ENCODE measurements around the gene NDUFA6.
"Not testable (repeated sequence)": the region's sequence is repeated elsewhere in the genome, so short reads cannot be mapped to it uniquely, and the experiment has no call there.

The NDUFA6 gene

DNA sequence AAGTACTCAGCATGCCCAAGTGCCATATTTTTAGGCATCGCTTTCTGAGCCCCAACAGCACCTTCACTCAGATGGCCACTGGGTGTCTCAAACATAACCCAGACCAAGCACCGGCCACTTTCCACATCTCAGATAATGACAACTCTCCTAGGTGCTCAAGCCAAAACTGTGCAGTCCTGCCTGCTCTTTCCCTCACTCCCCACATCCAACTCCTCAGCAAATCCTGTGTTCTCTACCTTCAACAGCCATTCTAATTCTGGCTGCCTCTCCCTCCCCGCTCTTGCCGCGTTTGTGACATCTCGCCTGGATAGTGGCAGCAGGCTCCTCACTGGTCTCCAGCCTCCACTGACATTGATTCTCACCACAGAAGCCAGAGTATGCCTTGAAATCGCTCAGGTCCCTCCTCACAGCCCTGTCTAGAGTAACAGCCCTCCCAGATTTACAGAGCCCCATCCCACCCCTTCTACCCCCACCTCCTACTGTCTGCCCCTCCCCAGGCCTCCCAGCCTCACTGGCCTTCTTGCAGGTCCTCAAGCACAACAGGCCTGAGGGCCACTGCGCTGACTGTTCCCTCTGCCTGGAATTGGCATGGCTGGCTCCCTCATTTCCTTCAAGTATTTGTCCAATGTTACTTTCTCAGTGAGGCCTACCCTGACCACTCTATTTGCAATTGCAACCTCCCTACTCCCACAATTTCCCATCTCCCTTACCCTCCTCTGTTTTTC is 17.8 kb downstream of the NDUFA6 start:
- no peak for DNase-seq

DNA sequence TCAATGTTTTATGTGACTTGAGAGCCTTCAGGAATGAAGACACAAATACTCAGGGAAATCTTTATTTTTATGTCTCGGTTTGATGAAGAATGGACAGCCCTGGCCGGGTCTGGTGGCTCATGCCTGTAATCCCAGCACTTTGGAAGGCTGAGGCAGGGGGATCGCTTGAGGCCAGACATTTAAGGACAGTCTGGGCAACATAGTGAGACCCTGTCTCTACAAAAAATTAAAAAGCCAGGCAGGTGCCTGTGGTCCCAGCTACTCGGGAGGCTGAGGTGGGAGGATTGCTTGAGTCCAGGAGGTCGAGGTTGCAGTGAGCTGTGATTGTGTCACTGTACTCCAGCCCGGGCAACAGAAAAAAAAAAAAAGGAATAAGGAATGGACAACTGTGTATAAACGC is 19.1 kb downstream of the NDUFA6 start:
- not testable (repeated sequence) for DNase-seq

DNA sequence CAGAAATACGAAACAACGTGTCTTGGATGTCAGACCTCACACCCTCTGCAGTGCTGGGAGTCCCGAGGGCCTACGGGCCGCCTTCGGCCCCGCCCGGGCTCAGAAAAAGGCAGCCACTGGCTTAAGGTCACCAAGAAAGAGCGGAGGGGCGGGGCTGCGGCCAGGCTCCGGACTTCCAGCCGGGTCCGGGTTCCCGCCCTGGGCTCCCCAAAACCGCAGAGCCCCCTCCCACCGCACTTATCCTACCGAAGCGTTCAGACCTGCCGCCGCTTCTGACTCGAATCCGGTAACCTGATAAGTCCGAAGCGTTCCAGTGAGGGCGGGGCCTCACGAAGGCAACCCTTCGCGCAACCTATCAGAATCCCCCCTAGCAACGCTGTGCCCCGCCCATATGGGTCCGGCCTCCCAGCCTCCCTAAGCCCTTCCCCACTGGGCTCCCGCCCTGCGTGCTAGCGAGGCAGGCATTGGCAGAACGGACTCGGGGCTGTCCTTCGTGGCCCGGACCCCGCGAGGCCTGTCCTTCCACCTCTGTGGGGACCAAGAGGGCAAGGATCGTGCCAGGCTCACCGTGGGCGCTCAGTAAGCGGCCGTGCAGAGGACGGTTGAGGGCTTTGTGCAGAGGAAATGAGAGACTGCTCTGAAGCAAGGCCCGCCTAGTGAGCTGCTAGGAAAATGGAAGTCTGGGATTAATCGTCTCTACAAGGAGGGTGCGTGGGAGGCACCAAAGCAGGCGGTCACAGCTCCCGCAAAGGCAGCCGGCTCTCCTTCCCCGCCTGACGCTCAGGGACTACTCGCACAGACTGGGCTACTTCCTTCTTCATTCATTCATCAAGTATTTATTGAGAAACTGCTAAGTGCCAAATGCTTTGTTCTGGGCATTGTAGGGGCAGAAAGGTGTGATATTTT is 19.8 kb downstream of the NDUFA6 start, which contains the start of gene NAGA:
NAGA (minus strand) TSS at position 296 of the 906 bp plus-strand sequence. CDS start 515 bp downstream, outside the sequence.
- peak; percentile 39 to 96 (median 87) for DNase-seq

DNA sequence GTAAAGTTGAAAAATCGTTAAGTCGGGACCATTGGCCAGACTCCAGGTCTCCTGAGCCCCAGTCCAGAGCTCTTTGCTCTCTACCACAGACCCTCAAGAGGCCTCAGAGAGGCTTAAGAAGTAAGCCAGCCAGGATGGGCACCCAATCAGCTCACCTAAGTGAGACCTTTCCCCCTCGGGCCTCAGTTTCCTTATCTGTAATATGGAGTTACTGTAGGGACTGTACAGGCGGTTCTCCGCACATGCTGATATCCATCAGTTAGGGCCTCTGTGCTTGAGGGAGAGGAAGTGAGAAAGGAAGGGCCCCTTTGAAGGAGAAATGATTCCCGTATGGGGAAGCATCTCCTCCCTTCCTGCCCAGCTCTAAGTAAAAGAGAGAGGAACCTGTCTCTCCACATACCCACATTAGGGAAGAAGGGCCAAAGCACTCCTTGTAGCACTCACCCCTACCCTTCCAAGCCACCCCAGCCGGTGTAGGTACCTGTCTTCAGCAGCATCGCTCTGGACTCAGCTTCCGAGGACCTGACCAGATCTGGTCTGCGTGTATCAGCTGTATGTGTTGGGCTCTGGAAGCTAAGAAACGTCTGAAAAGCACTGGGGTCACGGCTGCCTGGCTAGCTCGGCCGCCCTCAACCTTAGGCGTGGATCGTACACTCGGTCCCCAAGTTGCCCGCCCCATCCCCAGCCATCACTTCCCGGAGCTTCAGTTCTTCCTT is 20.6 kb downstream of the NDUFA6 start:
- peak in 2 of 51 donors; percentile 45 to 52 for DNase-seq

DNA sequence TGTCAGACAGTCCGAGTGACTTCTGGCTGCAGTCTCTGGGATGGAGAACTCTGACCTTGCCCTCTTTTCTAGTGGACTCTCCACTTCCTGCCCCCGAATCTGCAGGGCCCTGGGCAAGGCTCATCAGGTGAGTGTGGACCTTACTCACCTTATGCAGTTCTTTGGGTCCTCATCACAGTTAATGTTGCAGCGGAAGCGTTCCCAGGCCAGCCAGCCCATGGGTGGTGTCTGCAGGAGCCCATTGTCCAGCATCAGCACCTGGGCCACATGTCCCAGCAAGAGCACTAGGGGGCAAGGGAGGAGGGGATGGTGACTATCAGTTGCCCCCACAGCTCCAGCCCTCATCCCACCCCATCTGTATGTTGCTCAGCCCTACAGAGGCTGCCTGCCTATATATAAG is 22.3 kb downstream of the NDUFA6 start:
- DNase-seq: no peak

DNA sequence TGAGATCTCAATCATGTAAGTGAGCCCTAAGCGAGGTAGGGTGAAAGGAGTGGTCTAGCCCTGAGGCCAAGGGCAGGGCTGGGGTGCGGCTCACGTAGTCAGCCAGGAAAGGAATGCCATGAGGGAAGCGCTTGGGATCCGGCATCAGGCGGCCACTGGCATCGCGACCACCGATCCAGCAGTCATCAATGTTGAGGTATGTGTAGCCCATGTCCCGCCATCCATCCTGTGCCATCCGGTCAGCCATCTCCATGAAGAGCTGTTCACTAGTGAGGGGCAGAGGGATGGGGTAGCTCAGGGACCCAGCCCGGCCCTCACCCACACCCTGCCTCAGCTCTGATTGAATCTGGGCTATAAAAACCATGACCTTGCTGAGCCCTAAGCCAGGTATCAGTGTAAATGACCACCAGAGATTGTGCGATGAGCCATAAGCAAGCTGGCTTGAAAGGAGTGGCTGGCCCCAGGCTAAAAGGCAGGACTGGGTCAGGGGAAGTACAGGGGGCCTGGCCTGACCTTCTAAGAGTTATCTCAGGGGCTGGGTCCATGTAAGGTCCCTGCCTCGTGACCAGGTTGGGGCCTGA is 22.8 kb downstream of the NDUFA6 start:
- DNase-seq: no peak

DNA sequence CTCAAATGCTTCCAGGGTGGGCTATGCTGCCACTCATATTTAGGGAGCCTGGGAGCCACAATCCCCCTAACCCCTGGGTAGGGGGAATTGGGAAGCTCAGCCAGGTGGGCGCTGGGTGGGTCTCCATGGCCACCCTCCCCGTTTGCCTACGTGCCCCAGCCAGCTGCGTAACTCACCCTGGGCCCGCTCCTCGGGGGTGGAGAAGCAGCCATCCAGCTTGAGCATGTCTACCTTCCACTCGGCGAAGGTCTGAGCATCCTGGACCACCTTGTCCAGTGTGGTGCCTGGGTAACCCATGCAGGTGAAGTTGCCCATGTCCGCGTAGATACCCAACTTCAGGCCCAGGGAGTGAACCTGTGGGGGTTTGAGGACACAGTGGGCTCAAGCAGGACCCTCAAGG is 23.6 kb downstream of the NDUFA6 start:
- DNase-seq: no peak

DNA sequence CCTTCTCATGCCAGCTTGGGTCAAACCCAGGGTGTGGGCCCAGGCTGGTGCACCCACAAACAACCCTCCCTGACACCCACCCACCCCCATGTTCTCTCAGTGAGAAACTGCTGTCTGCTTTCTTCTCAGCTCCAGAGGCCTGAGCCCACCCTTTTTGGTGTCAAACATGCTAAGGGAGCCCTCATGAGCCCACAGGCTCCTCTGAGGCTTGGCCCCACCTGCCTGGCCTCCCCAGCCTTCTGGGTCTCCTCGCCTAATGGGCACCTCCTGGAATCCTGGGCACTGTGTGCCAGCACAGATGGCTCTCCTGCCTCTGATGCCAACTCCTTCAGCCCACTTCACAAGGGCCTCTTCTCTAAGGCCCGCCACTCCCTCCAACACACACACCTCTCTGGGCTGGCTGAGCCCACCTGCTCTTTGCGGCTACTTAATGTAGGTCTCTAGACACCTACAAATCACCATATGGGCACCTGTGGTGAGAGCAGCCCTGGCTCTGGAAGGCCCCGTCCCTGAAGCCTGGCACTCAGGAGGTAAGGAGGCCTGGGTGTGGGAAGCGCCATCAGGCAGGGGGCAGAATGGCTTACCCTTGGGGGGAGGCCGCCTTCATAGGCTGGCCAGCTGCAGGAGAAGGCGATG is 24.3 kb downstream of the NDUFA6 start:
- DNase-seq: no peak

DNA sequence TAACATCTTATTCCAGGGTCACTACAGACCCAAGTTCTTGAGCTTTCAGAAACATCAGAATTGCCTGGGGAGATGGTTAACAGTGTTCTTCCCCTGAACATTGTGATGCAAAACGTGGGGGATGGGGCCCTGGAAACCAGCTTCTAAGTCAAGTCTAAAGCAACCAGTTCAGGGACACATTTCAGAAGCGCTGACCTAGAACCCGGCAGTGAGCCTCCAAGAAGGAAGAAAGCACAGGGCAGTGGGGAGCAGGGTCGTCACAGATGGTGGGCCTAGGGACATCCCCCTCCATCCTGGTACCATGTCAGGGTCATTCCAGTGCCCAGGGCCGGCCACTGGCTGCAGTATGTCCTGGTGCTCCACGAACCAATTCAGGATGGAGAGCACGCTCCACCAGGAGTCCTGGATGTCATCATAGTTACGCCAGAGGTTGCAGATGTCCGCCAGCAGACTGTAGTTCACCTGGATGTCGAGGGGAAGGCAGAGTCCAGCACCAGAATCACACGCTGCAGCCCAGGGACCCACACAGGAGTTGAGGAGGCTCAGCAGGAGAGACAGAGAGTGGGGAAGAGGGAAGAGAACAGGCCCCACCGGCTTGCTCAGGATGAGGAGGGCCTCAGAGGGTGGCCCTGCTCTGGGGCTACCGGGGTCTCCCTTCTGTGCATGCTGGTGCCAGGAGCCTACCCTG is 25.0 kb downstream of the NDUFA6 start:
- no peak for DNase-seq

DNA sequence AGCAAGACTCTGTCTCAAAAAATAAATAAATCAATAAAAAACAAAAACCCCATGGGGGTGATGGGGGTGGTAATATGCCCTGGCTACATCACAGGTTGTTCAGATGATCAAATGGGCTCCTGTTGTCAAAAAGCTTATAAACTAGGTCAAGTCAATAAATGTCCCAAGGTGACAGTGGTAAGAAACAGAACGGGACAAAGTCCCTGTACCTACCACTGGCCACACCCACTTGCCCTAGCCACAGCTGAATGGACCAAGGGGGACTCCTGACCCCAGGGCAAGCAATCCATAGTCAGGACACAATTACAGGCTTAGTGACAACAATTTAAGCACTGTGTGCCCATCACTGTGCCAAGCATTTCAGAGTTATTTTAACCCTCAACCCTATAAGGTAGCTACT is 25.9 kb downstream of the NDUFA6 start:
- DNase-seq: no peak

DNA sequence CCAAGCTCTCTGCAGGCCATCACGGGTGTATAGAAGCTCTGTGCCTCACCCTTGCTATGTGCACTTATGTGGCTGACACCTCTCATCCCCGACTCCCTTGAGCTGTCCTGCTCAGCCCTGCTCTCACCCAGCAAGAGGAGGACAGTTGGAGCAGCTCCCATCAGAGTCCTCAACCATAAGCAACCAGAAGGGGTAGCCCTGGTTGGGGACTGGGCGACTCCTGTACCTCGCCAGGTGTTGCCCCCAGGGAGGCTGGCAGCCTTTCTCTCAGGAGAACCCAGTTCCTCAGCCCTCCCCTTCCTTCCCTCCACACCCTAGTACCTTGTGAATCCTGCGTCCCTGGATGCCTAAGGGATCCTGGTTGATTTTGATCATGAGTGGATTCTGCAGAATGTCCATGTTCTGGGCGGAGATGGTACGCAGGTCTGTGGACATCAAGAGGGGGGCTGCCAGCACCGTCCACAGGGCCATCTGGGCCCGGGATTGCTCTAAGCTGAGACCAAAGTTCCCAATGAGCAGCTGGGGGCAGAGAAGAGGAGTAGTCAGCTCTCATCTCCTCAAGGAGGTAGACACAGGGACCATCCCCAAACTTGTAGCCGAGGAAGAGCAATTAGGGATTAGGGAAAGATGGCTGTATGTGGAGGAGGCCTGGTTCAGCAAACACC is 27.9 kb downstream of the NDUFA6 start:
- no peak for DNase-seq

DNA sequence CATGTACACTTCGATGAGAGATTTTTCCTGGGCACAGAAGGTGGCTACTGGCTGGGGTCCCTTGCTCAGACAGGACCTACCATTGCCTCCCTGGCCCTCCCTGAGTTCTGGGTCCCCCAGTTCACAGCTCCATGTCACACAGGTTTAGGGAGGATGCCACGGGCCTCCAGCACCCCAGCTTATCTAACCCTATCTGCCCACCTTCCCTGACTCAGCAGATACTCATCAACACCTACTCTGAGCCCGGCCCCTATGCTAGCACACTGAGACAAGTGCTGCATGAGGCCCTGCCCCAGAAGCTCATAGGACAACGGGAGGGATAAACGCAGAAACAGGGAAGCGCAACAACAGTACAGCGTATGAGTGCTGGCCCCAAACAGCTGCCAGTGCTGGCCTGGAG is 29.5 kb downstream of the NDUFA6 start:
- no peak for DNase-seq

DNA sequence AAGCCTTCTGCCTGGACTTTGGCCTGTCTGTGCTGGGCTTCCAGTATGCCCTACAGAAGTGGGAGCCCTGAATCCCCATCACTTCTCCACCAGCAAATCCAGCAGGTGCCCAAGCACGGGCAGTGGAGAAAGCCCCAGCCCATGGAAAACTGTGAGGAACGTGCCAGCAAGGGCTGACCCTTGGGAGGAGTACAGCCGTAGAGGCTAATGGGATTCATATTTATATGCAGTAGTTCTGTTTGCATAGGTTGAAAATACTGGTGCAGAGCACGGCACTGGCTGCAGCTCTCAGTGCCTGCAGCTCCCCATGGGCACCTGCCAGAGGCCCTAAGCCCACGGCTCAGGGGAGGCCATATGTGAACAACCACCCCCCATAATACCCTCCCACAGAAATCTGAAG is 30.1 kb downstream of the NDUFA6 start:
- no peak for DNase-seq

DNA sequence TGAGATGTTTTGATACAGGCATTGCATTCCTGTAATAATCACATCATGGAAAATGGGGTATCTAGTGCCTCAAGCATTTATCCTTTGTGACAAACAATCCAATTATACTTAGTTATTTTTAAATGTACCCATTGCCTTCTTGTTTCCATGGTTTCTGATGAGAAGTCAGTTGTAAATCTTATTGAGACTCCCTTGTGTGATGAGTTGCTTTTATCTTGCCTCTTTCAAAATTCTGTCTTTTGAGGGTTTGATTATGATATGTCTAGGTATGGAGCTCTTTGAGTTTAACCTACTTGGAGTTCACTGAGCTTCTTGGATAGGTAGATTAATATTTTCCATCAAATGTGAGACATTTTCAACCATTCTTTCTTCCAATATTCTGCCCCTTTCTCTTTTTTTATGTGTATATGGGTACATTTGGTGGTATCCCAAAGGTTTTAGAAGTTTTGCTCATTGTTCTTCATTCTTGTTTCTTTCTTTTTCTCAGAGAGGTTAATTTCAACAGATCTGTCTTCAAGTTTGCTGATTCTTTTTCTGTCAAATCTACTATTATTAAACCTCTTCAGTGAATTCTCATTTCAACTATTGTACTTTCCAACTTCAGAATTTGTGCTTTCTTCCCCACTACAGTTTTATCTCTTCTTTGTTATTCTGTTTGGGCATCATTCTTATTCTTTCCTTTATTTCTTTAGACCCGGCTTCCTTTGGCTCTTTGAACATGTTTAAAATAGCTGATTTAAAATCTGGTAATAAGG is 33.6 kb downstream of the NDUFA6 start:
- DNase-seq: no peak

DNA sequence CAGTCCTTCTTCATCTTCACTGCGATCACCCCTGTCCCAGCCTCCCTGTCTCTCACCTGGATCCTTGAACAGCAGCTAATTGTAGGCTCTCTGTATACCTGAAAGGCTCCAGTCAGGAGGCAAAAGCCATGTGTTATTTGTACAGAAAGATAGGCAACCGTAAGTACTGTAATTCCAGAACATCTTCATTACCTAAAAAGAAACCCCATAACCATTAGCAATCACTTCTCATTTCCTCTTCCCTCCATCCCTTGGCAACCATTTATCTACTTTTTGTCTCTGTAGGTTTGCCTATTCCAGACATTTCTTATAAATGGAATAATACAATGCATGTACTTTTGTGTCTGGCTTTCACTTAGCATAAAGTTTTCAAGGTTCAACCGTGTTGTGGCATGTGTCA is 37.8 kb downstream of the NDUFA6 start:
- no peak for DNase-seq

DNA sequence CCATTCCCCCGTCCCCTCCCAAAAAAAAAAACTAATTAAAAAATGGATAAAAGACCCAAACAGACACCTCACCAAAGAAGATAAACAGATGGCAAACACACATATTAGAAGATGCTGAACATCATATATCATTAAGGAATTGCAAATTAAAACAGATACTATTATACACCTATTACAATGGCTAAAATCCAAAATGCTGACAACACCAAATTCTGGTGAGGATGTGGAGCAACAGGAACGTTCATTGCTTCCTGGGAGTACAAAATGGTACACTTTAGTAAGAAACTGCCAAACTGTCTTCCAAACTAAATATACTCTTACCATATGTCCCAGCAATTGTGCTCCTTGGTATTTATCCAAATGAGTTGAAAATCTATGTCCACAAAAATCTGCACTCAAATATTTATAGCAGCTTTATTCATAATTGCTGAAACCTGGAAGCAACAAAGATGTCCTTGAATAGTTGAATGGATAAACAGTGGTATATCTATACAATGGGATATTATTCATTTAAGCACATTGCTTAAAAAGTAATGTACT is 39.9 kb downstream of the NDUFA6 start:
- no peak for DNase-seq

DNA sequence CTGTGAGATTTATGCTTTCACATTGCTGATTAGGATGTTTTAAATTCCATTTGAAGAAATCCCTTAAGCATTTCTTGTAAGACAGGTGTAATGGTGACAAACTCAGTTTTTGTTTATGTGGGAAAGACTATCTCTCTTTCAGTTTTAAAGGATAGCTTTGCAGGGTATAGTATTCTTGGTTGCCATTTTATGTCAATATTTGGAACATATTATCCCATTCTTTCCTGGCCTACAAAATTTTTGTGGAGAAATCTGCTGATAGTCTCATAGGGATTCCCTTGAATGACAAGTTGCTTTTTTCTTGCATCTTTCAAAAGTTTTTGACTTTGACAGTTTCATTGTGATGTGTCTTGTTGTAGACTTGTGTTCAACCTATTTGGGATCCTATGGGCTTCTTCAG is 48.8 kb downstream of the NDUFA6 start:
- DNase-seq: no peak

DNA sequence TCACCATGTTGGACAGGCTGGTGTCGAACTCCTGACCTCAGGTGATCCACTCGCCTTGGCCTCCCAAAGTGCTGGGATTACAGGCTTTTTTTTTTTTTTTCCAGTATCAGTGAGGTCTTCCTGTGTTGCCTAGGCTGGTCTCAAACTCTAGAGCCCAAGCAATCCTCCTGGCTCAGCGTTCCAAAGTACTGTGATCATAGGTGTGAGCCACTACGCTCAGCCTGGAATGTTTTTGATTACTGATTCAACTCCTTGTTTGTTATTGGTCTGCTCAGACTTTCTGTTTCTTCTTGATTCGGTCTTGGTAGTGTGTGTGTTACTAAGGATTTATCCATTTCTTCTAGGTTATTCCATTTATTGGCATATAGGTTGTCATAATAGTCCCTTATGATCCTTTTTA is 51.3 kb downstream of the NDUFA6 start:
- no peak for DNase-seq
